Parathyroid adenoma (tissue), 2 donors: ENCODE measurements around the gene INSRR.

ENCODE experiments used
- H2AFZ ChIP-seq: fragments of 300-600 bp; sonication (generic); one replicate; pipeline ENCODE4 v1.7.0; 2017; ENCODE audit warnings: antibody characterized with exemption, mild to moderate bottlenecking
- H3K27ac ChIP-seq: fragments of 300-600 bp; sonication (generic); one replicate; pipeline ENCODE4 v1.7.0; 2017
- H3K27me3 ChIP-seq: fragments of 300-600 bp; sonication (generic); one replicate; pipeline ENCODE4 v1.7.0; 2017; ENCODE audit warnings: low read length; ENCODE audit not compliant: control insufficient read depth, insufficient read depth
- H3K36me3 ChIP-seq: fragments of 300-600 bp; sonication (generic); one replicate; pipeline ENCODE4 v1.7.0; 2017; ENCODE audit warnings: low read length; ENCODE audit not compliant: control insufficient read depth, insufficient read depth
- H3K4me1 ChIP-seq: fragments of 300-600 bp; sonication (generic); one replicate; pipeline ENCODE4 v1.7.0; 2017; ENCODE audit warnings: control low read depth
- H3K4me2 ChIP-seq: fragments of 300-600 bp; sonication (generic); one replicate; pipeline ENCODE4 v1.7.0; 2017; ENCODE audit warnings: low read length
- H3K4me3 ChIP-seq: fragments of 300-600 bp; sonication (generic); one replicate; pipeline ENCODE4 v1.7.0; 2017; ENCODE audit warnings: low read depth, low read length
- H3K79me2 ChIP-seq: fragments of 300-600 bp; sonication (generic); one replicate; pipeline ENCODE4 v1.7.0; 2017; ENCODE audit warnings: control low read depth
- H3K9ac ChIP-seq: fragments of 300-600 bp; sonication (generic); one replicate; pipeline ENCODE4 v1.7.0; 2017; ENCODE audit warnings: mild to moderate bottlenecking
- H3K9me3 ChIP-seq: fragments of 300-600 bp; sonication (generic); one replicate; pipeline ENCODE4 v1.7.0; 2017; ENCODE audit warnings: low read length; ENCODE audit not compliant: control insufficient read depth
- CTCF ChIP-seq: fragments of 300-600 bp; sonication (generic); IDR thresholded peaks from one replicate; pipeline ENCODE4 v1.7.0; 2017; ENCODE audit warnings: antibody characterized with exemption, mild to moderate bottlenecking
- donor health status: primary hyperparathyroidism.

Gene INSRR

DNA sequence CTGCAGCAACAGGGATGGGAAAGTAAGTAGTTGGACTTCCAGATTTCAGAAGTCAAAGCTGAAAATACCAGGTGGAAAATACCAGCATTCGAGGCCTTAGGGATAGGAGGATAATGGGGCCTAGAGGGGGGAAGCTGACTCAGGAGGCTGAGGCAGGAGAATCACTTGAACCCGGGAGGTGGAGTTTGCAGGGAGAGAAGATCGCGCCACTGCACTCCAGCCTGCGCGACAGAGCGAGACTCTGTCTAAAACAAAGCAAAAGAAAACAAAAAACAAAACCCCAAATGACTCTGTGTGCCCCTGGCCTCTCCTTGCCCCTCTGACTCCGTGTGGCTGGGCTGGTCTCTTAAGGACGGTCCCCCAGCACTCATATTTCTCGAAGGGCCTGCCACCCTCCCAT, 45.6 kb downstream of the INSRR start:
- Histone ChIP-seq H3K9ac (no peak overlapping the region), H2AFZ (peak overlapping the region; percentile 51), H3K27ac (no peak overlapping the region), H3K4me1 (no peaks in the 10 kb centered on the region), H3K9me3 (no peaks in the 10 kb centered on the region), H3K4me2 (peak overlapping the region; percentile 80), H3K4me3 (peak overlapping the region; percentile 49), H3K36me3 (no peaks in the 10 kb centered on the region), H3K79me2 (no peaks in the 10 kb centered on the region), H3K27me3 (no peaks in the 10 kb centered on the region)
- TF ChIP-seq CTCF = no peak

DNA sequence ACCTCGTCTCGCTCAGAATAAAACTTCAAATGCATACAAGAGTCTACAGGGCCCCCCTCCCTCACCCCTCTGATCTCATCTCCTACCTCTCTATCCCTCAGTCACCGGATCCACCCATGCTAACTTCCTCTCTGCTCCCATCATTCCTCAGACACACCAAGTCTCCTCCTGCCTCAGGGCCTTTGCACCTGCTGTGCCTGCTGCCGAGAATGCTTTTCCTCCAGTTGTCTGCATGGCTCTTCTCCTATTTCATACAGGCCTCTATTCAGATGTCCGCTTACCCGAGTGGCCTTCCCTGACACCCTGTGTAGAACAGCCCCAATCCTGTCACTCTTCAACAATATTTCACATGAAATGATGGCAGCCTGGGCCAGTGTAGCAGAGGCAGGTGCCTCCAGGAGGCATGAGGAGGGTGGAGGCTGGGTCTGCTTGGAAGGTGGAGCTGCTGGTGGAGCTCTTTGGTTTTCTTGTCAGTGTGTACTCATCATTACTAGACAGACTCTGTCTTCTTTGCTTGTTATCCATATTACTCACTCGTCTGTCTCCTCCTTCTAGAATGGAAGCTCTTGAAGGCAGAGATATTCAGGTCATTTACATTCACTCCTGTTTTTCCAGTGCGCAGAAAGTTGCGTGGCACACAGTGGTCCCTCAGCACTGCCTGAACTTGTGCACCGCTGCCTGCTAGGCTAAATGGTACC, 46.5 kb downstream of the INSRR start:
- no peaks in the 10 kb centered on the region for H3K4me1 ChIP-seq
- no peak overlapping the region for H3K9ac ChIP-seq
- no peak overlapping the region for H2AFZ ChIP-seq
- H3K4me2 ChIP-seq = no peak overlapping the region
- H3K79me2 ChIP-seq = no peaks in the 10 kb centered on the region
- H3K27ac ChIP-seq = no peak overlapping the region
- H3K9me3 ChIP-seq = no peaks in the 10 kb centered on the region
- TF ChIP-seq CTCF = no peak
- no peaks in the 10 kb centered on the region for H3K36me3 ChIP-seq
- H3K27me3 ChIP-seq = no peaks in the 10 kb centered on the region
- H3K4me3 ChIP-seq = no peak overlapping the region

DNA sequence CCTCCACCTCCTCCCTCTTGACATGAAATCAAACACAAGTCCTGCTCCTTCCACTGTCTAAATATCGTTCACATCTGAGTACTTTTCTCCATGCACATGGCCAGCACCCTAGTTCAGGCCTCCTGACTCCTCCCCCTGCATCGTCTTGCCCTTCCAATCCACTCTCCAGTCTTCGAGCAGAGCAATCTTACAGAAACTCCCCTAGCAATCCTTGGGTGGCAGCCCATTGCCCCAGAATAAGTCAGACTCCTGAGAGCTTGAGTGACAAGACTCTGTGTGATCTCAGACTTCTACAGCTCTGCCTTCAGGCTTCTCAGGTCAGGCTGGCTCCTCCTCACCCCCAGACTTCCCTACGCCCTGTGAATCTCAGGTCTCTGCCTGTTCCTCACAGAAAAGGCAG, 47.7 kb downstream of the INSRR start:
- H3K4me2 ChIP-seq = no peak overlapping the region
- no peak overlapping the region for H3K27ac ChIP-seq
- no peak overlapping the region for H3K9ac ChIP-seq
- H3K27me3 ChIP-seq = no peaks in the 10 kb centered on the region
- no peak overlapping the region for H3K4me3 ChIP-seq
- no peaks in the 10 kb centered on the region for H3K36me3 ChIP-seq
- H3K9me3 ChIP-seq = no peaks in the 10 kb centered on the region
- TF ChIP-seq CTCF = no peak
- H2AFZ ChIP-seq = no peak overlapping the region
- no peaks in the 10 kb centered on the region for H3K79me2 ChIP-seq
- H3K4me1 ChIP-seq = peaks cover under 1% of the 10 kb centered on the region

DNA sequence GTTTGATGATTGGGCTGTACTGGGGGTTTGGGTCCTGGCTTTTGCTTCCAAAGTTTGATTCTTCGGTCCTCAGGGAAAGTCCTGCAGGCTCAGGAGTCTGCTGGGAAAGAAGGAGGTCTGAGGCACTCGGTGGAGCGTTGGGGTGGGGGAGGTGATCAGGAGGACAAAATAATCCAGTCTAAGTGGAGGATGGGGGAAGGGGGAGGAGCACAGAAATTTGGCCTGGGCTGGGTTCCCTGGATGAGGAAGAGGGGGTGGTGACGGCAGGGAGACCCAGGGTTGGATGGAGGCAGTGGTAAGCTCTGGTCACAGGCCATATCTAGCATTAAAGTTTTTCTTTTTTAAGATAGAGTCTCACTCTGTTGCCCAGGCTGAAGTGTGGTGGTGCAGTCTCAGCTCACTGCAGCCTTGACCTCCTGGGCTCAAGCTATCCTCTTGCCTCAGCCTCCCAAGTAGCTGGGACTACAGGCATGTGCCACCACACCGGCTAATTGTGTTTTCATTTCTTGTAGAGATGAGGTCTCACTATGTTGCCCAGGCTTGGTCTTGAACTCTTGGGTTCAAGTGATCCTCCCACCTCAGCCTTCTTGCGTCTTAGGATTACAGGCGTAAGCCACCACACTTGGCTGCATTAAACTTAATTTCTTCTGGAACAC, 49.1 kb downstream of the INSRR start:
- TF ChIP-seq CTCF = no peak
- no peak overlapping the region for H3K4me2 ChIP-seq
- H3K36me3 ChIP-seq = no peaks in the 10 kb centered on the region
- no peak overlapping the region for H3K9ac ChIP-seq
- H3K9me3 ChIP-seq = no peaks in the 10 kb centered on the region
- H2AFZ ChIP-seq = no peak overlapping the region
- H3K27ac ChIP-seq = no peak overlapping the region
- no peaks in the 10 kb centered on the region for H3K27me3 ChIP-seq
- no peaks in the 10 kb centered on the region for H3K79me2 ChIP-seq
- H3K4me1 ChIP-seq = peaks cover 3% of the 10 kb centered on the region
- no peak overlapping the region for H3K4me3 ChIP-seq

GRCh38 chr1:156809281-156809680, 49.6 kb downstream of the INSRR start:
- Histone ChIP-seq H3K4me1 (peaks cover 9% of the 10 kb centered on the region), H3K79me2 (no peaks in the 10 kb centered on the region), H3K27ac (no peak overlapping the region), H3K4me3 (no peak overlapping the region), H3K36me3 (no peaks in the 10 kb centered on the region), H3K9me3 (no peaks in the 10 kb centered on the region), H3K9ac (no peak overlapping the region), H2AFZ (no peak overlapping the region), H3K27me3 (no peaks in the 10 kb centered on the region), H3K4me2 (no peak overlapping the region)
- no peak for TF ChIP-seq CTCF
